NCI-H510A (cell line): ENCODE data around the gene ZC3H12A.

ENCODE experiments used
- DNase-seq: peaks from one replicate; lab custom pipeline; 2025; lab: John Stamatoyannopoulos, UW

Gene ZC3H12A

GRCh38 chr1:37478890-37479254, 4.5 kb downstream of the ZC3H12A start:
- no peak for DNase-seq

GRCh38 chr1:37479255-37480124, 5.1 kb downstream of the ZC3H12A start:
- peak; percentile 96 for DNase-seq

- no peak for DNase-seq
Observed at GRCh38 chr1:37480125-37480466, 5.7 kb downstream of the ZC3H12A start.

GRCh38 chr1:37480581-37481288, 6.4 kb downstream of the ZC3H12A start:
- no peak for DNase-seq

GRCh38 chr1:37481289-37482003, 7.1 kb downstream of the ZC3H12A start:
- no peak for DNase-seq

GRCh38 chr1:37482004-37482785, 7.8 kb downstream of the ZC3H12A start:
- no peak for DNase-seq

GRCh38 chr1:37482796-37483744, 8.7 kb downstream of the ZC3H12A start:
- no peak for DNase-seq

GRCh38 chr1:37483785-37484184, 9.4 kb downstream of the ZC3H12A start:
- no peak for DNase-seq

- no peak for DNase-seq
Observed at GRCh38 chr1:37484325-37485051, 10.1 kb downstream of the ZC3H12A start.

- no peak for DNase-seq
Observed at GRCh38 chr1:37485902-37486679, 11.7 kb downstream of the ZC3H12A start.

GRCh38 chr1:37486680-37487618, 12.6 kb downstream of the ZC3H12A start:
- DNase-seq, result peak; percentile 74

- DNase-seq, result no peak
Observed at GRCh38 chr1:37487619-37487984, 13.2 kb downstream of the ZC3H12A start.

- DNase-seq, result no peak
Observed at GRCh38 chr1:37493336-37494098, 19.1 kb downstream of the ZC3H12A start.

GRCh38 chr1:37495875-37496274, 21.5 kb downstream of the ZC3H12A start:
- no peak for DNase-seq

GRCh38 chr1:37497832-37498231, 23.5 kb downstream of the ZC3H12A start:
- DNase-seq, result peak; percentile 100

GRCh38 chr1:37498872-37499617, 24.7 kb downstream of the ZC3H12A start:
- DNase-seq, result no peak

GRCh38 chr1:37501661-37502060, 27.3 kb downstream of the ZC3H12A start:
- no peak for DNase-seq
